NCI-H524 treated with DMSO at 0.1 percent for 48 hours (cell line): ENCODE measurements around the gene FDXACB1.

Experiments
- DNase-seq: peaks from one replicate; lab custom pipeline; 2025; lab: John Stamatoyannopoulos, UW

The FDXACB1 gene

DNA sequence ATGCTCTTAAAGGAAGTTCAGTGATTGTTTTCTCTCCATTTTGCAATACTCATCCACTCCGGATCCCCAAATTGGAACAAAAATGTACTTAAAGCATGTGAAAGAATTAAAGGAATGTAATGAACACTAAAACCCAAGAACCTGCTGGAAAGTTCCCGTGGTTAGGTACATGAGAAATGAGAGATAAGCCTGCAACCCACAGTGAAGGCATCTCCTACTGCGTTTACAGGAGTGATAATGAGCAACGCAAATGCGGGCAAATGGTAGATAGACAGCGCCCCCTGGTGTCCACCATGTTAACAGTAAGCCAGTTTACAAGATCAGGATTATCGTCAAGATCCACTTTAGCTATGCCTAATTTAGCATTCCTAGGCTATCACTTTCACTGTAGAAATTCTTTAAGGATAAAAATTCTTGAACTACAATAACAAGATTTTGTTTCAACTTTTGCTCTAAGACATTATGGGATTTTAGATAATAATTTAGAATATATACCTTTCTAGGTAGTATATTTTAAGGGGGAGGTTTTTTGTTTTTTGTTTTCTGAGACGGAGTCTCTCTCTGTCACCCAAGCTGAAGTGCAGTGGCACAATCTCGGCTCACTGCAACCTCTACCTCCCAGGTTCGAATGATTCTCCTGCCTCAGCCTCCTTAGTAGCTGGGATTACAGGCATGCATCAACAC is 37.5 kb downstream of the FDXACB1 start:
- DNase-seq: no peak

- no peak for DNase-seq
Measured at GRCh38 chr11:111840143-111840542, 38.8 kb downstream of the FDXACB1 start.

DNA sequence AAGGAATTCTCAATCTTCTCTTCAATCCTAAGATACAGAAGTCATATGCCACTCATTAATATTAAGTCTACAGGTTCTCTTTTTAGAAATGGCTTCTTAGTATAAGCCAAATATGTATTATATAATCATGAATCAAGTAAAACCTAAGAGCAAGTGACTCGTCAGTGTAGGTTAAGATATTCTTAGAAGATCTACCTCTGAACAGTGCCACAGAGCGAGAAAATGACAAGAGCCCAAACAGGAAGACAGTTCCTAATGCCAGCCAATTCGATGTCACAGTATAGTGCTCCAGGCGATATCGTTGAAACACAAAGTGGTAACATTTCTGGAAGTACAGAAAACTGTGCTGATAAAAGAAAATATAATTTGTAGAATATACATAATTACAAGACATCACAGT is 40.9 kb downstream of the FDXACB1 start:
- no peak for DNase-seq

DNA sequence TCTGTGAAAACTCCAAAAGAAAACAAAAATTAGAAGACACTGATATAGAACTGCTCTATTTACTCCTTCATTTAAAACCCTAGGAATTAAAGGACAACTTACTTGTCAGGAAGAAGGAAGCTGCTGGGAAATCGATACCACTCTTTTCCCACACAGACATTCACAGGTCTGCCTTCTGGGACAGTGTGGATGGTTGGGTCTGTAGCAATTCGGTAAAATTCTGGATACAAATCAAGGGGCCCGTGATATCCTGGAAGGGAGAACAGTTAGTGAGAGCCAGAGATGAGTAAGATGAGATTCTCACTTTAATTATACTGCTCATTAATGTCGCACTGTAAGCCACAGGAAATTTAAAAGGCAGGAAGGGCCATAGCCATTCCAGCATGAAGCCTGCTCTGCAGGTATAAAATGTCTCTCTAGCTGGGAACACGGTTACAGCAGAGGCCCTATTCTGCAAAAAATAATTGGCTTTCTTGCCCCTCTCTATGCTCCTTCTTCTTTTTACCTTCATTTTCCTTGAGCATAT is 41.5 kb downstream of the FDXACB1 start:
- no peak for DNase-seq

DNA sequence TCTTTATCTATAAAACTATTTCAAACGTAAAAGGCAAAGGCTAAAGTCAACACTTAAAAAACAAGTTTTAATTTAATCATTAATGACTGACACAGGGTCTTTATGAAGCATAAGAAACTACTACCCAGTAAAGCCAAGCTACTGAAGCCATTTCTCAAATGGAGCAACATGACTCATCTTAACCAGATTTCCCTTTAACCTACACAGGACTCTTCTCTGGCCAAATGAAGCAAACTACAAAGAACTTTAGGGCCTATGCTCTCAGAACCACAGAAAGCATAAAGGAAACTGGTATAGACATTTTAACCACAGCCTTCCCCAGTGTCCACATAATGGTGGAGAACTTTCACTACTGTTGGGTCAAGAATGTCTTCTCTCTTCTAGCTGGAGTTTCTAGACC is 42.2 kb downstream of the FDXACB1 start:
- DNase-seq: no peak

- DNase-seq: no peak
Measured at GRCh38 chr11:111836162-111836561, 42.8 kb downstream of the FDXACB1 start.

DNA sequence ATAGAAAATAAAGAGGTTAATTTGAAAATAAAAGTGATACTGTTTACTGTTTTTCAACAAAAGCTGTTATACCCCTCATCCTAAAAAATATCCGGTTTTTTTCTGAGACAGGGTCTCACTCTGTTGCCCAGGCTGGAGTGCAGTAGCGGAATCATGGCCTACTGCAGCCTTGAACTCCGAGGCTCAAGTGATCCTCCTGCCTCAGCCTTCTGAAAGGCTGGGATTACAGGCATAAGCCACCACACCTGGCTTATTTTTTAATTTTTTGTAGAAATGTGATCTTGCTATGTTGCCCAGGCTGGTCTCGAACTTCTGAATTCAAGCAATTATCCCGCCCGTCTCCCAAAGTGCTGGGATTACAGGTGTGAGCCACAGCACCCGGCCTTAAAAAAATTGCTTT is 43.3 kb downstream of the FDXACB1 start:
- DNase-seq: no peak

DNA sequence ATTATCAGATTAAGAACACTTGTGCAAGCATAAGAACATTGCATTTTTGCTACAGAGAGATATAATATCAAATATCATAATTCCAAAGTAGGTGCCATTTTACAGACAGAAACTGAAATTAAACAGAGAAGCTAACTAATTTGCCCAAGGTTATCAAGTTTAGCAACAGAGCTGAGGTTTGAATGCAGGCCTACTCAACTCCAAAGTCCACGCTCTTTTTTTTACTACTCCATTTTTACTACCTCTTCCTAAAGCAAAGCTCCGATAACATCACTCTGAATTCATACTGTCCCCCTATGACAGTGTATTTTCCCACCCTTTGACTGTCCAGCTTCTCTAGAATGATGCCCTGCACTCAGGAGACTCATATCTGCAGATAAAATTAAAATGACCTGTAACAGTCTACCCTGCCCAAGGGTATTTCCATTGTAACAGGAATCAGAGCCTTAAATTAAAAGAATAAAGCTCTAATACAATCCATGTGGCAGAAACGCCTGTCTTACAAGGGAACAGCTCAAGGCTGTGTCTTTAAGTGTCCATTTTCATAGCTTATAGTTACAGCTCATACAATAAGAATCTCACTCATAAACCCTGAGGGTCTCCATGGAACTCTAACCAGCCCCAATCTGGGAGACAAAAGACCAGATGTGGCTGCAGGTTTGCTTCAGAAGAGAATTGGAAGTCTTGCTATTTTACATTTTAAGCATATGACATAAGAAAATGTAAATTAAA is 44.4 kb downstream of the FDXACB1 start:
- no peak for DNase-seq

DNA sequence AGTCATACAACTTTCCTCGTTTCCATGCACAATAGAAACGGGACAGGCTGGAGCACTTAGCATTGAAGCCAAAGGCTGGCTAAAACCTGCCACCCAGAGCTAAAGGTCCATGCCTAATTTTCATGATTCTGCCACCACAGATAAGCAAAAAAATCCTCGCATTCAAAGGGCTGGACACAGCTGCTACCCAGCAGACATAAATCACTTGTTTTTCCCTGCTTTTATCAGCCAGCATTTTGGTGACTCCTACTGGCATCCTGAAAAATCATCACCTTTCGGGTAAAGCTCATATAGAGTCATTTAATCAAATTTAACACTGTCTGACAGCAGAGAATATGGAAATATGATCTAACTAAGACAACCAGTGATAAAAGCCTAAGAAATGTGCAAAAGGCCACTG is 45.4 kb downstream of the FDXACB1 start:
- no peak for DNase-seq

- no peak for DNase-seq
Measured at GRCh38 chr11:111829185-111829968, 49.6 kb downstream of the FDXACB1 start.

GRCh38 chr11:111826322-111826950 is 52.5 kb downstream of the FDXACB1 start:
- DNase-seq: no peak
